ENCODE results near the gene SZRD1.

The SZRD1 gene

DNA sequence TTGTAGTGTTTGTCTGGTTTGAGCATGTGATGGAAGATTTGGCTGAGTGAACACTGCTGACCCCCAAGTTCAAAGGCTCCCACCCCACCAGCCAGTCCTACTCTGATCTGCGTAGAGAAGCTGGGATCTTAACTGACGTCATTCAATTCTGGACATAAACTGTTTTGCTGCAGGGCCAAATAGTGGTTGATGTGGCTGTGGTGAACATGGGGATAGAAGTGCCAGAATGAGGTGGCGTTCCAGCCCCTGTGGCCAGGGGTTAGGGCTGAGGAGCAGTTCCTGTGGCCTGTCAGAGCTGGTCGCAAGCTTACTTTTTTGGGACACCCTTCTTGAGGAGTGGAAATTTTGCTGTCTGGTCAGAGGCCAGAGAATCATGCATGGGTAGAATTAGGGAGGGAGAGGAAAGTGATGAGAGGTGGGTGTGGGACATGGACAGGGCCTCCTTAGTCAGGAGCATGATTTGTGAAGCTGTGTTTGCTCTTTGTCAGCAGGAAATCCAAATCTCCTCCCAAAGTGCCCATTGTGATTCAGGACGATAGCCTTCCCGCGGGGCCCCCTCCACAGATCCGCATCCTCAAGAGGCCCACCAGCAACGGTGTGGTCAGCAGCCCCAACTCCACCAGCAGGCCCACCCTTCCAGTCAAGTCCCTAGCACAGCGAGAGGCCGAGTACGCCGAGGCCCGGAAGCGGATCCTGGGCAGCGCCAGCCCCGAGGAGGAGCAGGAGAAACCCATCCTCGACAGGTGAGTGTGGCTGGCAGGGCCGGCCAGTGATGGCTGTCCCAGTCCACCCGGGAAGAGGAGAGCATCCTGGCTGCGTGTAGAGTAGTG, 25.9 kb downstream of the SZRD1 start:
- Histone ChIP-seq H3K4me1 (peaks cover 0 to 74% (median 40%) of the 10 kb centered on the region in 4 donors), H3K9me3 (no peaks in the 10 kb centered on the region), H3K36me3 (peaks cover 31 to 48% (median 46%) of the 10 kb centered on the region in 3 donors), H3K27me3 (no peaks in the 10 kb centered on the region), H3K4me3 (no peak overlapping the region), H3K27ac (peak overlapping the region; percentile 1 to 5)
- intact Hi-C loops (cut with DNase I; ENCODE audit: low total_unique reads): no loop called here
- DNase-seq: no peak
- TF ChIP-seq, protein P1, sequence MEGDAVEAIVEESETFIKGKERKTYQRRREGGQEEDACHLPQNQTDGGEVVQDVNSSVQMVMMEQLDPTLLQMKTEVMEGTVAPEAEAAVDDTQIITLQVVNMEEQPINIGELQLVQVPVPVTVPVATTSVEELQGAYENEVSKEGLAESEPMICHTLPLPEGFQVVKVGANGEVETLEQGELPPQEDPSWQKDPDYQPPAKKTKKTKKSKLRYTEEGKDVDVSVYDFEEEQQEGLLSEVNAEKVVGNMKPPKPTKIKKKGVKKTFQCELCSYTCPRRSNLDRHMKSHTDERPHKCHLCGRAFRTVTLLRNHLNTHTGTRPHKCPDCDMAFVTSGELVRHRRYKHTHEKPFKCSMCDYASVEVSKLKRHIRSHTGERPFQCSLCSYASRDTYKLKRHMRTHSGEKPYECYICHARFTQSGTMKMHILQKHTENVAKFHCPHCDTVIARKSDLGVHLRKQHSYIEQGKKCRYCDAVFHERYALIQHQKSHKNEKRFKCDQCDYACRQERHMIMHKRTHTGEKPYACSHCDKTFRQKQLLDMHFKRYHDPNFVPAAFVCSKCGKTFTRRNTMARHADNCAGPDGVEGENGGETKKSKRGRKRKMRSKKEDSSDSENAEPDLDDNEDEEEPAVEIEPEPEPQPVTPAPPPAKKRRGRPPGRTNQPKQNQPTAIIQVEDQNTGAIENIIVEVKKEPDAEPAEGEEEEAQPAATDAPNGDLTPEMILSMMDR (IDR thresholded peaks at IDR 0.05): no peak

DNA sequence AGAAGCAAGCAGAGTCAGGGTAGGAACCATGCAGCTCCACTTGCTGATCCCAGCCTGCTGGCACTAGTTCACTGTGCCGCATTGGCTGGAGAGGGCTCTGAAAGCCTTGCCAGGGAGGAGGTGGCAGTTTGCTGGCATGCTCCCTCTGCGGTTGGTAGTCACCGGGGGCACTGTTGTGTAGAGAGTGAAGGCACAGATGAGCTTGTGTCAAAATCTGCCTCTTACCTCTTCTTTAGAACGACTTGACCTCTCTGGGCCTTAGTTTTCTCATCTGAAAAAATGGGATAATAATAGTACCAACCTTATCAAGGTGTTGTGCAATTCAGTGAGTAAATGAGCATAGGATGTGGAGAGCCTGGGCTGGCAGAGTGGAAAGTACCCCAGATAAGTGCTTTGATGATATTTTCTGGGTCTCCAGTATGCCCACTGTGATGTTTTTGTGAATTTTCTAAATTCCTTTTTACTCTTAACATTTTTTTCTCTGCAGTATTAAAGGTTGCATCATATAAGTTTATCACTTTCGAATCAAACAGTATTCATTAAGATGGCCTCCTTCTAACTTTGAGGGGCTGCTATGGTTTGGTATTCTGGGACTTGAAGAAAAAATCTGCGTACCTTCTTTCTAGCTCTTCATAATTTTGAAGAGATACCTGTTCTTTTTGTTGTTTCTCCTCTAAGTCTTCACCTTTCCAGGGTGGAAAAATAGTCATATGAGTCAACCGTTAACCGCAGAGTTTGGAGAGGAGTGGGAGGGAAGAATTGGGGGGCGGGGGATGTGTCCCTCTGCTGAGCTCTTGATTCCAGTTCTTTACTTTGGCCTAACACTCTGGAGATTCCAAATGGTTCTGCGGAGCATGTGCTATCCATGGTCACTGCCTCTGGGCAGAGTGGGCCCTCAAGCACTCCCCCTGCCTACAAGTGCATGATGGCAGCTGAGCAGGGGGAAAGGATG, 26.8 kb downstream of the SZRD1 start:
- Histone ChIP-seq H3K4me3 (no peak overlapping the region), H3K27me3 (no peaks in the 10 kb centered on the region), H3K36me3 (peaks cover 31 to 56% (median 55%) of the 10 kb centered on the region in 3 donors), H3K4me1 (peaks cover 0 to 65% (median 36%) of the 10 kb centered on the region in 4 donors), H3K27ac (peak overlapping the region; percentile 1 to 5), H3K9me3 (no peaks in the 10 kb centered on the region)
- DNase-seq: no peak
- intact Hi-C loops (cut with DNase I; ENCODE audit: low total_unique reads): no loop called here
- TF ChIP-seq, protein P1 (IDR thresholded peaks at IDR 0.05): no peak

DNA sequence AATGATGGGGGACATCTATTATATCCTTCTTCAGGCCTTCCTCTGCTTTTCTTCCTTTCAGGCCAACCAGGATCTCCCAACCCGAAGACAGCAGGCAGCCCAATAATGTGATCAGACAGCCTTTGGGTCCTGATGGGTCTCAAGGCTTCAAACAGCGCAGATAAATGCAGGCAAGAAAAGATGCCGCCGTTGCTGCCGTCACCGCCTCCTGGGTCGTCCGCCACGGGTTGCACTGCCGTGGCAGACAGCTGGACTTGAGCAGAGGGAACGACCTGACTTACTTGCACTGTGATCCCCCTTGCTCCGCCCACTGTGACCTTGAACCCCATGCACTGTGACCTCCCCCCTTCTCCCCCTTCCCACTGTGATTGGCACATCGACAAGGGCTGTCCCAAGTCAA, 27.9 kb downstream of the SZRD1 start:
- H3K36me3 ChIP-seq: peaks cover 31 to 68% (median 64%) of the 10 kb centered on the region in 3 donors
- H3K4me1 ChIP-seq: peaks cover 0 to 55% (median 34%) of the 10 kb centered on the region in 4 donors
- H3K4me3 ChIP-seq: no peak overlapping the region
- no peaks in the 10 kb centered on the region for H3K27me3 ChIP-seq
- DNase-seq: no peak
- H3K27ac ChIP-seq: no peak overlapping the region
- TF ChIP-seq, protein P1 (IDR thresholded peaks at IDR 0.05): no peak
- intact Hi-C loops (cut with DNase I; ENCODE audit: low total_unique reads): no loop called here
- no peaks in the 10 kb centered on the region for H3K9me3 ChIP-seq

DNA sequence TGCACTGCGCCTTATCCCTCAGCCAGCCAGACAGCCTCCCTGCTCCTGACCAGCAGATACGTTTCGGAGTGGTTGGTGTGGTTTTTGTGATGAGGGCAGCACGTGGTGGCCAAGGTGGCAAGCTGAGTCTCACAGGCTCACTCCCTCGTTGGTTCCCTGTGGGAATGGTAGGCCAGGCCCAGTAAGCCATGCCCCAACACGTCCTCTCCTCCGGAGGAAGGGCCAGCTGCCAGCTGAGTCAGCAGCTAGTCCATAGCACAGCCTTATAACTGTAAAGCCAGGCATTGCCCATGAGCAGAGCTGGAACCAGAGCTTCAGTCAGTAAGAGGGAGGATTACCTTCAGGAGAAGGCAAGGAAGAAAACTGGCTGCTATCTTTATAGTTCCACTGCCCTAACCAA, 29.5 kb downstream of the SZRD1 start:
- Histone ChIP-seq H3K4me1 (peaks cover 0 to 39% (median 29%) of the 10 kb centered on the region in 4 donors), H3K4me3 (no peak overlapping the region), H3K36me3 (peaks cover 31 to 74% (median 64%) of the 10 kb centered on the region in 3 donors), H3K27ac (no peak overlapping the region), H3K9me3 (no peaks in the 10 kb centered on the region), H3K27me3 (no peaks in the 10 kb centered on the region)
- intact Hi-C loops (cut with DNase I; ENCODE audit: low total_unique reads): no loop called here
- peak in 1 of 2 donors; percentile 37 for DNase-seq
- TF ChIP-seq, protein P1 (IDR thresholded peaks at IDR 0.05): no peak

DNA sequence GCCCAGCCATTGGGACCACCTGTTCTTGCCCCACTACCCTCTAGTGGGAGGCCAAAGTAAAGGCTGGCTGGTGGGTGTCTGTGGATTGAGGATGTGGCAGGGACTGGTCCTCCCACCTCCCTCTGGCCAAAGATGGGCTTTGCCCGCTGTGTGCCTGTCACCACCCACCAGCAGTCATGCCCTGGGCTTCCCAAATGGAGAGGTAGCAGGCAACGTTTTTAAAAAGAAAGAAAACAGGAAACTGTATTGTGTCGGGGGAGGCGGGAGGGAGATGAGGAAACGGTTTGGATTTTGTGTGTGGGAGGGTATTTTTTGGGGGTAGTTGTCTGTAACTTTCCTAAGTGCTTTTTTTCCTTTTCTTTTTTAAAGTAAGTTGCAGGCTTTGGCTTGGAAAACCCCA, 30.1 kb downstream of the SZRD1 start:
- H3K9me3 ChIP-seq: no peaks in the 10 kb centered on the region
- no peak overlapping the region for H3K4me3 ChIP-seq
- DNase-seq: no peak
- H3K27ac ChIP-seq: no peak overlapping the region
- TF ChIP-seq, protein P1 (IDR thresholded peaks at IDR 0.05): no peak
- peaks cover 0 to 33% (median 24%) of the 10 kb centered on the region in 4 donors for H3K4me1 ChIP-seq
- intact Hi-C loops (cut with DNase I; ENCODE audit: low total_unique reads): no loop called here
- H3K27me3 ChIP-seq: no peaks in the 10 kb centered on the region
- H3K36me3 ChIP-seq: peaks cover 31 to 74% (median 64%) of the 10 kb centered on the region in 3 donors
